Measurements from ENCODE around the gene MCM7.

Gene MCM7

DNA sequence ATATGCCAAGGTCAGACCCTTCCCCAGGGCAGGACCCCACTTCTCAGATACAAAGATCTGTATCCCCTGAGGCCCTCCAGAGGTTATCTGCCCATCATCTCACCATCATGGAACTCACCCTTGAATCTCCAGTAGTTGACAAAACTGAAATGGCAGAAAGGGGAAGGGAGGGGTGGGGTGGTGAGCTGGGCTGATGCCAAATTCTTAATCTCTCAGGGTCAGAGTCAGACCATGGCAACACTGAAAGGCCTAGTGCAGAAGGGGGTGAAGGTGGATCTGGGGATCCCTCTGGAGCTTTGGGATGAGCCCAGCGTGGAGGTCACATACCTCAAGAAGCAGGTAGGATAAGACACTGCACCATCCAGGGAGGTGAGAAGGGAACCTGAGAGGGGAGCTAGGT lies 21.4 kb upstream of the MCM7 start:
- no peak for DNase-seq (ENCODE audit: low spot score)

DNA sequence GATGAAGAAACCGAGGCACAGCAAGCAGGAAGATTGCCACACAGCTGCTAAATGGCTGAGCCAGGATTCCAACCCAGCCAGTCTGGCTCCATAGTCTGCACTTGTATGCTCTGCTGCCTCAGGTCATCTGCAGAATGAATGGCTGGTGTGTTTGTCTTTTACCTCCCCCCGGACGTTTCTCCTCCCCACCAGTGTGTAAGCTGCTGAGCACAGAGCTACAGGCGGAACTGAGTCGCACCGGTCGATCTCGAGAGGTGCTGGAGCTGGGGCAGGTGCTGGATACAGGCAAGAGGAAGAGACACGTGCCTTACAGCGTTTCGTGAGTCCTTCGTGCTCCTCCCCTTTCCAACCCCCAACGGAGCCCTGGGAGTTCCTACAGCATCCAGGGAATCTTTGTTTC lies 20.9 kb upstream of the MCM7 start:
- no peak for DNase-seq (ENCODE audit: low spot score)

DNA sequence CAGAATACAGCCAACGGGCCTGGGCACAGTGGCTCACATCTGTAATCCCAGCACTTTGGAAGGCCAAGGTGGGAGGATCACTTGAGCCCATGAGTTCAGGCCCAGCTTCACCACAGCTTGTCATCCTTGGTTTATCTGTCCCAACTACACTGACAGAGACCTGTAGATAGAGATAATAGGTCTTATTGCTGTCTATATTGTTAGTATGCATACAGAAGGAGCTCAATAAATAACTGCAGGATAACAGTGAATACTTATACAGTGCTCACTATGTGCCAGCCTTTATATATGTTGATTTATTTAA lies 19.5 kb upstream of the MCM7 start:
- DNase-seq (ENCODE audit: low spot score): no peak

DNA sequence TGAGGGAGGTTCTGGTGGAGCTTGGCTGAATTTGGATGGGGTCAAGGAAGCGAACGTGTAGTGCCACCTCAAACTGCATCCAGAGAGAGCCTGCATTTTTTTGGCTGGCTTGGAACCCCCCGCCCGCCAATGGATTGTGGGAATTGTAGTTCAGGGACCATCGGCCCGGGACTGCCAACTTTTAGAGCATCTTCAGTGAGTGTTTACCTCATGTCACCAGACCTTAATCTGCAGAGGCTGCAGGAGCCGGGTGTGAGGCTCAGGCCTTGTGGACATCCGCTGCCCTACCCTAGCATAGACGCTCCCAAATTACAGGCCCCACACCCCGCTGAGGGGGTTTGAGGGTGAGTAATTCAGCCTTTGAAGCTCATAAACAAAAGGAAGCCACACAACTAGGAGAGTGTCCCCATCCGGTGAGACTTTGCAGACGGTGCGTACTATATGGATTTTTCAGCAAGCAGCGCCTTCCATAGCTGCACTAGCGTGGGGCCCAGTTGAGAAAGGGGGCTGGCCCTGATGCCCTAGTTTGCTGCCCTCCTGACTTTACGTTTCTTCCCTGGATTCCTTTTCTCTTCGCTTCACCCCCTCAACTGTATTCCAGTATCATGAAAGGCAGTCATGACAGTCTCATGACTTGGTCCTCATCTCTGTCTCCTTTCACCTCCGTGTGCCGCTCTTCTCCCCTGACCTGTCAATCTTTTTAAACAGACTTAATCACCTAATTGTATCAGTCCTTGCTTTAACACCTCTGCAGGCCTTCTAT lies 19.0 kb upstream of the MCM7 start:
- peak; percentile 81 for DNase-seq (ENCODE audit: low spot score)

DNA sequence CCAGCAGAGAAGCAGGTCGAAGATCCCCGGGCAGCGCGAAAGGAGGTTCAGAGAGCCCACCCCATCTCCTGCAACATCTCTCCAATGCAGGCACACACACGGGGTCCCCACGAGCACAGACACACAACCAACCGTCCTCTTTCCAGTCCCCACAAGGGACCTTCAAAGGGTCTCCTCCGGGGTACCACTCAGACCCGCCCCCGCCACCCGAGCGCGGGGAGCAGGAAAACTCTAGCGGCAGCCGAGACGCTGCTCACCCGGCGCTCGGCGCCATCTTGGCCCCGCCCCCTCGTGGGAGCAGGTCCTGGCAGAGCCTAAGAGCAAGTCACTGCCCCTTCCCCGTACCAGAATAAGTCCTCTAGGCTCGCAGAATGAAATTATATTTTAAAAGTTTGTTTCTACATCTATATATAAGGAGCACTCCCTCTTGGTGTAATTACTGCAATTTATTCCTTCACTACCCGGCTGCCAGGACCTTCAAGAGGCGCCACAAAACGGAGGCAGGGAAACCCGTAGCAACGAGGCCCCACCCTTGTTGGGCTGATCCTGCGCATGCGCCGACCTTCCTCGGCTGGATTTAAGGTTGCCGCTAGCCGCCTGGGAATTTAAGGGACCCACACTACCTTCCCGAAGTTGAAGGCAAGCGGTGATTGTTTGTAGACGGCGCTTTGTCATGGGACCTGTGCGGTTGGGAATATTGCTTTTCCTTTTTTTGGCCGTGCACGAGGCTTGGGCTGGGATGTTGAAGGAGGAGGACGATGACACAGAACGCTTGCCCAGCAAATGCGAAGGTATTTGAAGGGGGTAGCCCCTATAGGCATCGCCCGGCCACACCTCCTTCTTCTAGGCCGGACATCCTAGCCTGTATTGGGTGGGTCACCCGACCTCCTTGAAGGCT lies 18.1 kb upstream of the MCM7 start, which contains the start of the genes CNPY4 and TAF6:
Gene CNPY4 (plus strand): TSS at position 563 of the 898 bp plus-strand sequence. CDS start 111 bp downstream, at position 674.
Gene TAF6 (minus strand): TSS at position 287 of the 898 bp plus-strand sequence. CDS start 5,149 bp downstream, outside the sequence.
- DNase-seq (ENCODE audit: low spot score): peak; percentile 98

DNA sequence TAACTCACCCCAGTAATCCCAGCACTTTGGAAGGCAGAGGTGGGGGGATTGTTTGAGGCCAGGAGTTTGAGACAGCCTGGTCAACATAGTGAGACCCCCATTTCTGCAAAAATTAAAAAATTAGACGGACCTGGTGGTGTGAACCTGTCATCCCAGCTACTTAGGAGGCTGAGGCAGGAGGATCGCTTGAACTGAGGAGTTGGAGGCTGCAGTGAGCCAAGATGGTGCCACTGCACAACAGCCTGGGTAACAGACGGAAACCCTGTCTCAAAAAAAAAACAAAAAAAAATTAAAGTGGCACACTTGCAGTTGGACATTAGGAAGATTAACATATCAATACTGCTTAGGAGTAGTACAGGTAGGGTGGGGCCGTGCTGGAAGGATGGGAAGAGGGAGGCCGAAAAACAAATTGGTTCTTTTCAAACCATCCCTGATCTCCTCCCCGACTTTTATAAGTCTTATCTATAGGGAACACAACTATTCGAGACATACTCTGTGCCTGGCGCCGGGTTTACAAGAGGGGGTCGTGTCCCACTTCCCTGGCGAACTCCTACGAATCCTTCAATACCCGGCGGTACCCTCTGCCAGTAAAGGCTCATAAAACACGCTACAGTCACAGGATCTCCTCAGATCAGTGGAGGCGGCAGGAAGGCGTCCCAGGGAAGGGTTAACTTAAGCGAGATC lies 17.3 kb upstream of the MCM7 start:
- DNase-seq (ENCODE audit: low spot score): no peak

DNA sequence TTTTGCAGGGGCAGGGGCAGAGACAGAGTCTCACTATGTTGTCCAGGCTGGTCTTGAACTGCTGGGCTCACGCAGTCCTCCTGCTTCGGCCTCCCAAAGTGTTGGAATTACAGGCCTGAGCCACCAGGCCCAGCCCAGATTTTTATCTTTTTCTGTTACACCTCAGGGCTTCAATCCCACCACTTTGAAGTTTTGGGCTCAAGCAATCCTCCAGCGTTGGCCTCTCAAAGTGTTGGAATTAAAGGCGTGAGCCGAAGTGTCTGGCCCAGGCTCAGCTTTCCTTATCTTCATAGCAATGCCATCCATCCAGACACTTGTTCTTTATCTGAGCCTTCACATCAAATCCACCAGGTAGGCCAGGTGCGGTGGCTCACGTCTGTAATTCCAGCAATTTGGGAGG lies 13.8 kb upstream of the MCM7 start:
- no peak for DNase-seq (ENCODE audit: low spot score)

DNA sequence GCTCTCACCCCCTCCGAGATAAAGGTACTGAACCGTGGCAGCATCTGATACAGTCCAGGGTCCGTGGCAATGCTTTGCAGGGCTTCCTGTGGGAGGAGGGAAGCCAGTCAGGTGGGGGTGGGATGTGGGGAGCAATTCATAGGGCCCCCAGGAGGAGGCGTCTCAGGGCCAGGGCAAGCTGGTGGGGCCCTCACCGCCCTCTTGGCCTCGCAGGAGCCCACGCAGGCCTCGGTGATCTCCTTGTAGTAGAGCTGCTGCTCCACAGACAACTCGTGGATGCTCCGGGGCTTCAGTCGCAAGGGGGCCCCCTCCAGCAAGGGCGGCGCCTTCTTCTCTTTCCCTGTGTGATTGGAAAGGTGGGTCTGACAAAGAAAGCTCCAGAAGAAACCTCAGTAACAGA lies 10.7 kb upstream of the MCM7 start:
- DNase-seq (ENCODE audit: low spot score): no peak

DNA sequence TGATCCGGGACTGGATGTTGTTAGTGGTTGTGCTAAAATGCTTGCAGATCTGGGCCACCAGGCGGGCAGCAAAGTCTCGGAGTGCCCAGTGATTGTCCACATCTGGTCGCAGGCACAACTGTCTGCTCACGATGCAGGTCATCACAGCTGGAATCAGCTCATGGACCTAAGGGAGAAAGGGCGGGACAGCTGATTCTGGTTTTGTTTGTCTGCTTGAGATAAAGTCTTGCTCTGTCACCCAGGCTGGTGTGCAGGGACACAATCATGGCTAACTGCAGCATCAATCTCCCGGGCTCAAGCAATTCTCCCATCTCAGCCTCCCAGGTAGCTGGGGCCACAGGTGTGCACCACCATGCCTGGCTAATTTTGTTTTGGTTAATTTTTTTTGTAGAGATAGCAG lies 10.0 kb upstream of the MCM7 start:
- no peak for DNase-seq (ENCODE audit: low spot score)

DNA sequence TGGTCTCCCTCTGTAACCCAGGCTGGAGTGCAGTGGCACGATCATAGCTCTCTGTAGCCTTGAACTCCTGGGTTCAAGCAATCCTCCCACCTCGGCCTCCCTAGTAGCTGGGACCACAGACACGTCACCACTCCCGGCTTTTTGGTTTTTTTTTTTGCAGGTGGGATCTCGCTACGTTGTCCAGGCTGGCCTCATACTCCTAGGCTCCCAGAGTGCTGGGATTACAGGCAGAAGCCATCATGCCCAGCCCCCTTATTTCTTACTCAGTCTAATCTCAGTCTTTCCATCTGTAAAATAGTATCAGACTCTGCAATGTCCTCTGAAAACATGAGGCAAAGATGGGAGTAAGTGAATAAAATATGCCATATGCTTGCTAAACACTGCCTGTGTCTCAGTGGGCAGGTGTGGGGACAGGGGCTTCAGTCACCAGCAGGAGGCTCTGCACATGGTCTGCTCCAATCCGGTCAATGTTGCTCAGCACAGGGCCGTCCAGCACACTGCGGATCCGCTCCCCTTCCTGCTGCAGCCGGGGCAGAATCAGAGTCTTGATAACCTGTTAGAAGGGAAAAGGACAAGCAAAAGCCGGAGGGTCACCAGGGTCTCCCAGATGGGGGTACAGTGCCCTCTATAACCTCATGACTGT lies 8.4 kb upstream of the MCM7 start:
- no peak for DNase-seq (ENCODE audit: low spot score)

DNA sequence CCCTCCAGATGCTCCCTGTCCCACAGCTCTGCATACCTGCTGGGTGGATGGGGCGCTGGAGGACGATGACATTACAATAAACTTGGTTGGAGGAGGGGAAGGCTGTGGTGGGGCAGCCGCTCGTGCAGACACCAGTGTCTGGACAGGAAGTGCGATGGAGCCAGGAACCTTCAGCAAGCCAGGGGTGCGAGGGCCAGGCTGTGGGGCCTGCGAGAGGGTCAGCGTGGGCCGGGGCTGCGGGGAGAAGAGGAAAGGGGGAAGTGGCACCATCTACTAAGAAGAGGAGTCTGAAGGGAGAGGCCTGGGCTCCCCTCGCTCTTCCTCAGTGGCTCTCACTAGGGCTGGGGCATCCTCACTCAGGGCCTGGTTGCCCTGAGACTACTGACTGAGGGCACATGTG lies 6.7 kb upstream of the MCM7 start:
- DNase-seq (ENCODE audit: low spot score): no peak

DNA sequence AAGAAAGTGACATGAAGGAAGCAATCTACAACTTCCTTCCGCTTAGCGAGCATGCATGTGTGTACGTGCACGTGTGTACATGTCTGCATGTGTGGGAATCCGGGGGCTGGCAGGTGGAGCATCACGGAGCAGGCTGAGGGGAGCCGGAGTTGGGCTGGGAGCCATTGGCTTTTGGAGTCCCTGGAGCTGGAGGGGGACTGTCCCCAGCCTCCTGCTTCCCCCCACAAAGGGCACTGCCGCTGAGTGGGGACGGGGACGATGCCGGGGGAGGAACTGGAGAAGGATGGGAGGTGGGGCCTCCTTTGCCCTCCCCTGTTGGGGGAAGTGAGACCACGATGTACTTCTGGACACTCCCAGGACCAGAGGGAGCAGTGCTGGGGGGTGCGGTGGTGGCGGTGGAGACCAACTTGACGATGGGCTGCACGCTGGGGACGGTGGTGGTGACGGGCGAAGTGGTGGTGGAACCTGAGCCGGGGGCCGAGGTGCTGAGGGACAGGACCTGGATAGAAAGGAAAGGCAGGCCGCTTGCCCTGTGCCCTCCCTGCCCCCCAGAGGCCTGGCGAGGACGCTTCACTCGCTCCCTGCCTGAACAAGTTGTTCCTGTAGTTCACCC lies 6.0 kb upstream of the MCM7 start:
- DNase-seq (ENCODE audit: low spot score): no peak

DNA sequence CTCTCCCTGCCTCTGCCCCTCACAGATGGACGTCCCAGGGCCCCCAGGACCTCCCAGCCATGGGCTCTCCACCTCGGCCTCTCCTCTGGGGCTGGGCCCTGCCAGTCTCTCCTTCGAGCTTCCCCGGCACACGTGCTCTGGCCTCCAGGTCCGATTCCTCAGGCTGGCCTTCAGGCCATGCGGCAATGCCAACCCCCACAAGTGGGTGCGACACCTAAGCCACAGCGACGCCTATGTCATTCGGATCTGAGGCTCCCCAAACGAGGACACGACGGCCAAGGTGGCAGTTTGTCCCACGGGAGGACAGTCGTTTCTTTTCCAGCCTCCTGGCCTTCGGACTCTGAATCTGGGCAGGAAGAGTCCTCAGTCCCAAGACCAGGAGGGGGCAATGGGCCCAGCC lies 5.4 kb upstream of the MCM7 start:
- no peak for DNase-seq (ENCODE audit: low spot score)

DNA sequence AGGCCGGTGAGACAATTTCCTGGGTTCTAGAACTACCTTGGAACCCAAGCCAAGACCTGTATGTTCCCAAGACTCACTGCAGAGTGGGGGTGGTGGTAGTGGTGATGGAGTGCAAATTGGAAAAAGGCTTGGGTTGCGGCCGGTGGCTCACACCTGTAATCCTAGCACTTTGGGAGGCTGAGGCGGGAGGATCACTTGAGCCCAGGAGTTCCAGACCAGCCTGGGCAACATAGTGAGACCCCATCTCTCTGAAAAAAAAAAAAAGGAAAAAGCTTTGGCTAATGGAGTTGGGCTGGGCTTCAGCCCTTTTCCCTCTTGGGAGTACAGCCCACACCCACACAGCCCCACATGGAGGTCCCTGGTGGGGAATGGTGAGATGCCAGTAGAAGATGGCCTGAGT lies 4.3 kb upstream of the MCM7 start:
- no peak for DNase-seq (ENCODE audit: low spot score)

DNA sequence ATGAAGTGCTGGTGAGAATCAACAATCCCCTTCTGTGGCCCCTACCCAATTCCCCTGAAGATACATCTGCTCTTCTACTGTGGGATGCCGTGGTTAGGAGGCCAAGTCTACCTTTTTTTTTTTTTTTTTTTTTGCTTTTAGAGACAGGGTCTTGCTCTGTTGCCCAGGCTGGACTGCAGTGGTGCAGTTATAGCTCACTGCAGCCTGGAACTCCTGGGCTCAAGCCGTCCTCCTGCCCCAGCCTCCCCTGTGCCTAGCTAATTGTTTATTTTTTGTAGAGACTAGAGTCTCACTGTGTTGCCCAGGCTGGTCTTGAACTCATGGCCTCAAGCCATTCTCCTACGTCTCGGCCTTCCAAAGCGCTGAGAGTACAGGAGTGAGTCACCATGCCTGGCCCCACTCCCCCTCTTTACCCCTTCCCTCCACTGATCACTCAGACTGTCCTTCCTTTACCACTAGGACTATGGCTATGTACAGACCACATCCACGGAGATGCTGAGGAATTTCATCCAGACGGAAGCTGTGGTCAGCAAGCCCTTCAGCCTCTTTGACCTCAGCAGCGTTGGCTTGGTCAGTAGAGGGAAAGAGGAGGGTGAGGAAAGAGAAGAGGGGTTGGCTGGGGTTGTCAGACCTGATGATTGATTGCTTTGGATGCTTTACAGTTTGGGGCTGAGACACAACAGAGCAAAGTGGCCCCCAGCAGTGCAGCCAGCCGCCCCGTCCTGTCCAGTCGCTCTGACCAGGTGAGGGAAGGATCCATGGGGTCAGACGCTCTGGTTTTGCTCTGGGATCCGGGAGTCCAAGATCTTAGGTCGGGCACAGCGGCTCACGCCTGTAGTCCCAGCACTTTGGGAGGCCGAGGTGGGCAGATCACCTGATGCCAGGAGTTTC lies 2.0 kb upstream of the MCM7 start:
- DNase-seq (ENCODE audit: low spot score): no peak

DNA sequence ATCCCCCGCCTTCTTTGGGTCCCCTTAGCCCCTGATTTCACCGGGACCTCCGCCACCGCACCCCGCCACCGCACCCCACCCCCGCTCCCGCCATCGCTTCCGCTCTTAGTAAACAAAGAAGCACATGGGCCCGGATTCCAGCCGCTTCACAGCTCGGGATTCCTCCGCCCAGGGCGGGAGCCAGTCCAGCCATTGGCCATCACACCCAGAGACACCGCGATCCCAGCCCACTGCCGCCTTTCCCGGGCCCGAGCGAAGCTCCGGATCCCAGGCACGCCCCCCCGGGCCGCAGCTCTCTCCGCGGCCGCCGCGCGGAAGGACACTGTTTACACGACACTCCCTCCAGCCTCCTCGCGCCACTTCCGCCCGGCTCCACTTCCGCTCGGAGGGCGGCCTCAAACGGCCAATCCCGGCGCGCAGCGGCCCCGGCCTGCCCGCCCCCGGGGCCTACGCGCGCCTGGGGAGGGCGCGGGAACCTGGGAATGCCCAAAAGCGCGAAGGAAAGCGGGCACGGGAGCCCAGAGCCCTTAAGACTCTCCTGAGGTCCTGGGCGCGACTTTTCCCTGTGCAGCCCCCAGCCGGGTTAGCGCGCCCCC lies 679 bp downstream of the MCM7 start:
- peak; percentile 95 for DNase-seq (ENCODE audit: low spot score)

DNA sequence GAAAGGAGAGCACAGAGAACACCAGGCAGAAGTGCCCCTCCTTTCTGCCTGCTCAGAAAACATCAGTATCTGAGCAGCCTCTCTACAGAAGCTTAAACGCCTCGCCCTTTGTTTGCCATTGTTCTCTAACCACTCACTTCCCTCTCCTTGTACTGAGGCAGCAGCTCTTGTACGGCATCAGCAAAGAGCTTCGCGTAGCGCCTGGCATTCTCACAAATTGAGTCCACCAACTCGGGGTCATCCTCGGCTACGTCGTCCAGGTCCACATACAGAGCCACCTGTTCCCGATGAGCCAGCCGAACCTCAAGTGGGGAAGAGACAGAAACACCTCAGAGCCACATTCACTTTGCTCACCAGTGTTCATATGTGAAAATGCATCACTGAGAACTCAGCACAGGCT lies 1.7 kb downstream of the MCM7 start:
- DNase-seq (ENCODE audit: low spot score): no peak

DNA sequence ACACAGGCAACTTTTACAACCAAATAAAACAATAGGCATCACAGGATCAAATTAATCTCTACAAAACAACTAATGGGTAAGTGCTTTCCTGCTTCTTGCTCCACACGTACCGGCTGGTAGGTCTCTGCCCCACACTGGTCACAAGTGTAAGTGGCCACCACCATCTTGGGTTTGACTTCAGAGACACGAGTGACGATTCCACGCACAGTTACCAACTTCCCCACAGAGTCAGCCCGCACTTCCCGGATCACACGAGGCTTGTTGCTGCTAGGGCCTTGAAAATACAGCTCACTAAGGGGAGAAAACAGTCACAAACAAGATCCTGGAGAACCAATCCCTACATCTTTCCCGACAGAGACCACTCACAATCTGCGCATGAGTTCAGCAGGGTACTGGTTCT lies 2.3 kb downstream of the MCM7 start:
- no peak for DNase-seq (ENCODE audit: low spot score)

DNA sequence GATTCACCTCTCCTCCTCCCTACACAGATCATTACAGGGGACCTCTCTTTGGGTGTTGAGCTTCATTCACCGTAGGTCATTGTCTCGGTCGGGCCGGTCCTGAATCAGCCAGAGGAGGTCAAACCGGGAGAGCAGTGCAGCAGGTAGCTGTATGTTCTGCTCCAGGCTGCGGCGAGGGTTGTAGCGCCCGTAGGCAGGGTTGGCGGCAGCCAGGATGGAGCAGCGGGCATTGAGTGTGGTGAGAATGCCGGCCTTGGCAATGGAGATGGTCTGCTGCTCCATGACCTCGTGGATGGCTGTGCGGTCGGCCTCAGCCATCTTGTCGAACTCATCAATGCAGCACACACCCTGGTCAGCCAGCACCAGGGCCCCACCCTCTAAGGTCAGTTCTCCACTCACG lies 5.5 kb downstream of the MCM7 start:
- no peak for DNase-seq (ENCODE audit: low spot score)

DNA sequence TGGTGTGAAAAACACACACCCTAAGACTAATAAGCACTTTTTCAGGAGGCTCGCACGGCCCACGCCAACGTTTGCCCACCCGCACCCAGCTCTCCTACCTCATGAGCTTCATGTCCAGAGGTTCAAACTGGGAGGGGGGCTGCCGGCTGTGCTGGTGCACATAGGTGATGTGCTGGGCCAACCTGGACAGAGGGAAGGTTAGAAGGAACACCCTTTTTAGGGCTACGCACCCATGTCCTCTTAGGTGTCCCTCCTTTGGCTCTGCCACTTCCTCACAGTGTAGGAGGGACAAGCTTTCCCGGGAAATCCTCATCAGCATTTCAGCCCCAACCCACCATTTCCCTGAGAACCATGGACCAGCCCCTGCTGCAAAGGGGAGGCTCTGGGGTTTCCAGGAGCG lies 5.9 kb downstream of the MCM7 start:
- no peak for DNase-seq (ENCODE audit: low spot score)

Data from D341Med (cell line).